Tibial artery (tissue), 4 donors: ENCODE results near the gene C17orf113.

Experiments
- DNase-seq, 2 donors: peaks; one replicate each; pipeline ENCODE4 v3.0.0-alpha.2; 2019
- H3K27ac ChIP-seq, 2 donors: fragments of 200-600 bp; sonication (generic) in 1 of 2; 1 replicate in 1 of 2; 2 replicates in 1 of 2; pipeline ENCODE4 v1.5.1; 2018 to 2019; ENCODE audit warnings: mild to moderate bottlenecking in 1 of 2
- H3K27me3 ChIP-seq, 2 donors: fragments of 200-600 bp; sonication (generic) in 1 of 2; one replicate each; pipeline versions ENCODE4 v1.5.1 to v1.6.0; 2016 to 2019
- H3K36me3 ChIP-seq, 3 donors: fragments of 200-600 bp; sonication (generic) in 2 of 3; one replicate each; pipeline ENCODE4 v1.5.1; 2016 to 2019; ENCODE audit warnings: mild to moderate bottlenecking in 2 of 3
- H3K4me1 ChIP-seq, 4 donors: fragments of 200-600 bp; sonication (generic) in 2 of 4; 1 replicate in 3 of 4; 2 replicates in 1 of 4; pipeline ENCODE4 v1.5.1; 2016 to 2019
- H3K4me3 ChIP-seq, 2 donors: fragments of 200-600 bp; sonication (generic) in 1 of 2; 1 replicate in 1 of 2; 2 replicates in 1 of 2; pipeline ENCODE4 v1.5.1; 2018 to 2019; ENCODE audit warnings: mild to moderate bottlenecking in 2 of 2
- H3K9me3 ChIP-seq, 3 donors: fragments of 200-600 bp; sonication (generic) in 1 of 3; one replicate each; pipeline ENCODE4 v1.5.1; 2016 to 2019
- CTCF ChIP-seq, 2 experiments: fragments of 200-600 bp in 1 of 2; fragments of 450-650 bp in 1 of 2; IDR thresholded peaks; one replicate each; pipeline ENCODE4 v1.5.1; 2017 to 2019; ENCODE audit warnings: antibody characterized with exemption in 2 of 2, mild to moderate bottlenecking in 1 of 2, moderate library complexity in 1 of 2
- intact Hi-C: fragments of 100-400 bp; cut with DNase I; formaldehyde crosslinking; loops from one replicate; pipeline ENCODE4 v1.15.0; 2023; ENCODE audit warnings: low total_unique reads

C17orf113 gene

DNA sequence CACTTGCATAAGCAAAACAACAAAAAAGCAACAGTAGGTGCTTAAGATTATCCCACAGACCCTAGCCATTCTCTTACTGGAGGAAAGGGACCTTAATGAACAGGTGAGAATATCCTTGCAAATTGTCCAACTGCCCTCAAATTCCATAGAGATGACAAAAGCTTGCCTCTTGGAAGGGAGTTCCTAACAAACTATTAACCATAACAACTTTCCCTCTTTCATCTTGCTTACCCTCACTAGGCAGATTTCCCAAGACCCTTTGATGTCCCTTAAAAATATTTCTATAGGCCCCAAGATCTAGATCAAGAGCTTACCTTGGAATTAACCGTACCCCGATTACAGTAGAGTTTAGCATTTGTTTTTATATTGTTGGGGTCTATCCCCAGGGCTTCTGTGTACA is 62.0 kb downstream of the C17orf113 start:
- no peak for DNase-seq
- Histone ChIP-seq H3K4me3 (no peak overlapping the region), H3K27me3 (no peaks in the 10 kb centered on the region), H3K27ac (no peak overlapping the region), H3K36me3 (peaks cover 73 to 93% (median 87%) of the 10 kb centered on the region in 3 donors), H3K9me3 (no peaks in the 10 kb centered on the region), H3K4me1 (no peaks in the 10 kb centered on the region)
- TF ChIP-seq CTCF (IDR thresholded peaks at IDR 0.05): no peak
- intact Hi-C loops: no loop called here
